CD4-positive, alpha-beta T cell treated with Interleukin-10 for 1 hour (primary cell): ENCODE results near the gene BRD3.
"Not testable (repeated sequence)": the region's sequence is repeated elsewhere in the genome, so short reads cannot be mapped to it uniquely, and the experiment has no call there.

Experiments used
- DNase-seq: peaks from one replicate; pipeline ENCODE4 v3.0.0-alpha.2; 2020

The BRD3 gene

GRCh38 chr9:134067904-134068743 is at the start of gene BRD3:
BRD3 (minus strand) TSS chr9:134068026; CDS start chr9:134053477, 14,549 bp downstream.
- peak; percentile 87 for DNase-seq

GRCh38 chr9:134112561-134112960 is 44.7 kb upstream of the BRD3 start:
- no peak for DNase-seq

- DNase-seq = no peak
These were observed 43.2 kb upstream of the BRD3 start for GRCh38 chr9:134111064-134111463.

- DNase-seq = no peak
These were observed 35.7 kb upstream of the BRD3 start for GRCh38 chr9:134103391-134103998.

- no peak for DNase-seq
These were observed 33.9 kb upstream of the BRD3 start for GRCh38 chr9:134101623-134102149.

GRCh38 chr9:134101133-134101532 is 33.3 kb upstream of the BRD3 start:
- DNase-seq = not testable (repeated sequence)

GRCh38 chr9:134100040-134100439 is 32.2 kb upstream of the BRD3 start:
- no peak for DNase-seq

- DNase-seq = peak; percentile 69
These were observed 31.4 kb upstream of the BRD3 start for GRCh38 chr9:134099123-134099761.

GRCh38 chr9:134089972-134090371 is 22.1 kb upstream of the BRD3 start:
- no peak for DNase-seq

GRCh38 chr9:134088063-134088725 is 20.4 kb upstream of the BRD3 start:
- no peak for DNase-seq

GRCh38 chr9:134085674-134086073 is 17.8 kb upstream of the BRD3 start:
- DNase-seq = no peak

- no peak for DNase-seq
These were observed 15.6 kb upstream of the BRD3 start for GRCh38 chr9:134083451-134083850.

GRCh38 chr9:134076644-134077043 is 8.8 kb upstream of the BRD3 start:
- no peak for DNase-seq

- not testable (repeated sequence) for DNase-seq
These were observed 7.9 kb upstream of the BRD3 start for GRCh38 chr9:134075689-134076088.

GRCh38 chr9:134073500-134073899 is 5.7 kb upstream of the BRD3 start:
- no peak for DNase-seq

- not testable (repeated sequence) for DNase-seq
These were observed 4.9 kb upstream of the BRD3 start for GRCh38 chr9:134072683-134073082.

- no peak for DNase-seq
These were observed 3.3 kb upstream of the BRD3 start for GRCh38 chr9:134071149-134071548.

- DNase-seq = no peak
These were observed 1.9 kb upstream of the BRD3 start for GRCh38 chr9:134069480-134070399.

GRCh38 chr9:134068744-134069479 is 1.1 kb upstream of the BRD3 start:
- DNase-seq = no peak

GRCh38 chr9:134066913-134067851 is 644 bp downstream of the BRD3 start:
- peak; percentile 62 for DNase-seq
